LHCN-M2 (cell line): ENCODE measurements around the gene DCDC2. TPM values are rescaled to one million over a fixed set of nuclear protein-coding genes. Genes with fewer than 3 reads are reported as not detected.
"Not testable (repeated sequence)": the region's sequence is repeated elsewhere in the genome, so short reads cannot be mapped to it uniquely, and the experiment has no call there.

Source experiments
- DNase-seq: peaks from one replicate; pipeline ENCODE4 v3.0.0-alpha.2; 2012; ENCODE audit warnings: low read depth
- total RNA-seq: library from RNA; depleted of rRNA; stranded (reverse); fragments of >200 nt; gene quantifications from 2 replicates; pipeline ENCODE4 v1.2.3, GENCODE V29; 2014

Gene DCDC2
- total RNA-seq, 1 experiment from 2014 or later = not detected

DNA sequence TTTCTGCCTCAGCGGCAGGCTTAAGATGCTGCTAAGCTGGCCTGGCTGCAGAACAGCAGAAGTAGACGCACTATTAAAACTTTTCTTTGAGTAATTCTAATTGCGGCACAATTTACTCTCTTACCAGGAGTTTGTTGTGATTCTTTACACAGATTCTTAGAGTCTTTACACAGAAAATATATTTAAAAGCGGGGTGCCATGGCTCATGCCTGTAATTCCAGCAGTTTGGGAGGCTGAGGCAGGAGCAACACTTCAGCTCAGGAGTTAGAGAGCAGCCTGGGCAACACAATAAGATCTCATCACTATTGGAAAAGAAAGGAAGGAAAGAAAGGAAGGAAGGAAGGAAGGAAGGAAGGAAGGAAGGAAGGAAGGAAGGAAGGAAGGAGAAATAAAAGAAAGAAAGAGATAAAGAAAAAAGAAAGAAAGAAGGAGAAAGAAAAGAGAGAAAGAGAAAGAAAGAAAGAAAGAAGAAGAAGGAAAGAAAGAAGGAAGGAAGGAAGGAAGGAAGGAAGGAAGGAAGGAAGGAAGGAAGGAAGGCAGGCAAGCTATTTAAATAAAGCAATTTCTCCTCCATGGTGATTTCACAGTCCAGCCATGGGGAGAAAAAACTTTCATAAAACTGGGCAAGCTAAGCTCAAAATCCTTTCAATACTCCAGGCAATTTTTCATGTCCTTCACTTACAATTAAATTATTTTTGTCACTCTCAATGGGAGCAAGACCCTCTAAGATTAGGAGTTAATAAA lies 23.8 kb upstream of the DCDC2 start:
- no peak for DNase-seq

DNA sequence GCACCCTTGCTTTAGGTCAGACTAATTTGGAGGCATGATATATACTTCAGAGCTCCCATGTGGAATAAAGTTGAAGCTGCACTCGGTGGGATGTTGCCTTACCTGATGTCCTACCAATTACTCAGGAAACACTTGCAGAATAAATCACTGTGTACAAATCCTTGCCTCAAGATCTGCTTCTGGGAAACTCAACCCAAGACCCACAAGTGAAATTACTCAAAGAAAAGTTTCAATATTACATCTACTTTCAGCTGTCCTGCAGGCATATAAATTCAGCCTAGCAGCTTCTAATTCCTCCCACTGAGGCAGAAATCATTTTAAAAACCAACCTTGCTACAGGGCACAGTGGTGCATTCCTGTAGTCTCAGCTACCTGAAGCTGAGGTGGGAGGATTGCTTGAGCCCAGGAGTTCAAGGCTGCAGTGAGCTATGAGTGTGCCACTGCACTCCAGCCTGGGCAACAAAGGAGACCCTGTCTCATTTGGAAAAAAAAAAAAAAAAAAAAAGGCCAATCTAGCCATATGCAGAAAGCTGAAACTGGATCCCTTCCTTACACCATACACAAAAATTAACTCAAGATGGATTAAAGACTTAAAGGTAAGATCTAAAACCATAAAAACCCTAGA lies 20.7 kb upstream of the DCDC2 start:
- no peak for DNase-seq

DNA sequence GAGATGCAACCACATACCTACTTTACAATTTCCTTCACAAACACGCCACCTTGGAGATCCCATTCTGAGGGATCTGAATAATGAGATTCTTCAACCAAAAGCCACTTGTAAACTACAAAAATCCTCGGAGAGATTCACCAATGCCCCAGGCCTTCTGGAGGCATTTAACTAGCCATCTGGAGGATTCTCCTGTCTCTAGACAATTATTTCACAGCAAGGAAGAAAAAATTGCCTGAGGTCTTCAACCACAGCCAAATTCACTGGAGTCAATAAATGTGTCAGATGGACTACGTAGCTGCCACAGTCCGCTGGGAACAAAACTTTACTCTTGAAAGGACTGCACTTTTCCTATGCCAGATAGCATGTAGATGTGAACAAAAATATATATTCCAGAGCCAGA lies 19.0 kb upstream of the DCDC2 start:
- DNase-seq = no peak

DNA sequence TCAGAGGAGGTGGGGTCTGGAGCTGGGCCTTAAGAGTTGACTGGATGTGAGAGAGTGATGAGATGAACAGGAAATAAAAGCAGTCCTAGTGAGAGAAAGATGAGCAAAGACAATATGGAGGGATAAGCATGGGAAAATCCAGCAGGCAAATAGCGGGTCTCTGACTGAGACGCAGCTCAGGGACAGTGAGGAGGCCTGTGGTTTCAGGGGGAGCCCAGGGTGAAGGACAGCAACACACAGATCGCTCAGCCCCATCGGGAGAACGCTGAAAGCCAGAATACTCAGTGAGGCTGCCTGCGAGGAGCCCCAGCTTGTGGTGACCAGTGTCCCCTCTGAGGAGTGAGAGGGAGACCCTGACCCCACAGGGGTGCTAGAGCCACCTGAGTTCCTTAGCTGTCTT lies 16.8 kb upstream of the DCDC2 start:
- DNase-seq = no peak

DNA sequence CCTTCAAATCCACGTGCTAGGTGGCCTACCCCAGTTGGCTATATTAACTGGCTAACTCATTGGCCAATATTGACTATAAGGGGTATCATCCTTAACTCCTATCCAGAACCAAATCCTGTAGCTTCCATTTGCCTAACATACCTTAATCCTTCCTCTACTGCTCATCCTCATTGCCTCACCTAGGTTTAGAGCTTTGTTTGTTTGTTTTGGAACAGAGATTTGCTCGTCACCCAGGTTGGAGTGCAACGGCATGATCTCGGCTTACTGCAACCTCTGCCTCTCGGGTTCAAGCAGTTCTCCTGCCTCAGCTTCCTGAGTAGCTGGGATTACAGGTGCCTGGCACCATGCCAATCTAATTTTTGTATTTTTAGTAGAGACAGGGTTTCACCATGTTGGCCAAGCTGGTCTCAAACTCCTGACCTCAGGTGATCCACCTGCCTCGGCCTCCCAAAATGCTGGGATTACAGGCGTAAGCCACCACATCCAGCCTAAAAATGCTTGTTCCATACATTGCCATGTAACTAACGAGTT lies 7.3 kb upstream of the DCDC2 start:
- DNase-seq = not testable (repeated sequence)

DNA sequence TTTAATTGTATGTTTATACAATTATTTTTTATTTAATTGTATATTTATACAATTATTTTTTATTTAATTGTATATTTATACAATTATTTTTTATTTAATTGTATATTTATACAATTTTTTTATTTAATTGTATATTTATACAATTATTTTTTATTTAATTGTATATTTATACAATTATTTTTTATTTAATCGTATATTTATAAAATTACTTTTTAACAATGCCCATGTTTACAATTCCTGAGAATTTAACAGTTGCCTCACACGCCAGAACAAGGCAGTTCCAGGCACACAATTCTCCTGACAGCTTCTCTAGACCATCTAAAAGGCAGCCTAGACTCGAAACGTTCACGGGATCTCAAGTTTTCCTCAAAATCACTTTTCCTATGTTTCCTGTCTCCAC lies 4.5 kb upstream of the DCDC2 start:
- DNase-seq = not testable (repeated sequence)

DNA sequence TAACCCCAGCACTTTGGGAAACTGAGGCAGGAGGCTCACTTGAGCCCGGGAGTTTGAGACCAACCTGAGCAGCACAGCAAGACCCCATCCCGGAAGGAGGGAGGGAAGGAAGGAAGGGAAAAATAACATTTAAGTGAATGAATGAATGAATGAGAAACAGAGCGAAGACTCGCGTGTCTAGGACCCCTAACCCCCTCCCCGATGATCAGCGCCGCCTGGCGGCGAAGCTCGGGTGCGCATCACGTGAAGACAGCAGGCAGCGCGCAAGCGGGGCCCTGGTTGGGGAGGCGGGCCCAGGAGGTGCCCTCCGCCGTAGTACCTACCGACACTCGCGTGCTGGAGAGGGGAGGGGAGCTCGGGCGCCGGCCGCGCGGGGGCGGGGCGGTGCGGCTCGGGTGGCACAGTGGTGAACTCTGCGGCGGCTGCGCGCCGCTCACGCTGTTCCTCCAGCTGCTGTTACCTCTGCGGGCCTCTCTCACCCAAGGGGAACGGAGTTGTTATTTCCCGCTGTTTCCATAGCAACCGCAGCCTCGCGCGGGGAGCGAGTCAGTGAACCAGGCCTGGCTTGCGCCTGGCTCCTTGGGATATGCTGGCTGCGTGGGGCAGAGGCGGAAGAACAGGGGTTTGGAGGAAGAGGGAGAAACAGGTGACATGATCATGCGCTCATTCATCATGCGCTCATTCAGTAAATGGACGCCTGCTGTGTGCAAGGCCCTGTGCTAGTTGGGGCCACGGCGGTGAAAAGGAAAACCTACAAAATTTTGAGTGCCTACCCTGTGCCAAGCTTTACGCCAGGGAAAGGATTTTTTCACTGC lies 2.0 kb upstream of the DCDC2 start:
- peak; percentile 82 for DNase-seq

DNA sequence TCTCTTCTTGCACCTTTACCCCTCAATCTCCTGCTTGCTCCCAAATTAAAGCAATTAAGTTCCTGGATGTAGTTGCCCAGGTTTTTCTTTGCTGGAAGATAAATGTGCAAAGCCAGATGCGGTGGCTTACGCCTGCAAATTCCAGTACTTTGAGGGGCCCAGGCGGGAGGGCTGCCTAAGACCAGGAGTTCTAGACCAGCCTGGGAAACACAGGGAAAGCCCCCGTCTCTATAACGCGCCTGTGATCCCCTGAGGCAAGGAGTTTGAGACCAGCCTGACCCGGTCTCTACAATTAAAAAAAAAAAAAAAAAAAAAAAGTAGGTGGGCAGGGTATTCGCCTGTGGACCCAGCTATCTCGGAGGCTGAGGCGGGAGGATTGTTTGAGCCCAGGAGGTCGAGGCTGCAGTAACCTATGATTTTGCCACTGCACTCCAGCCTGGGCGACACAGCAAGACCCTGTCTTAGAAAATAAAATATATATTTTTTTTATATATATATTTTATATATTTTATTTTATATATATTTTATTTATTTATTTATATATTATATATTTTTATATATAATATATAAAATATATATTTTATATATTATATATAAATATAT lies 461 bp upstream of the DCDC2 start:
- no peak for DNase-seq

DNA sequence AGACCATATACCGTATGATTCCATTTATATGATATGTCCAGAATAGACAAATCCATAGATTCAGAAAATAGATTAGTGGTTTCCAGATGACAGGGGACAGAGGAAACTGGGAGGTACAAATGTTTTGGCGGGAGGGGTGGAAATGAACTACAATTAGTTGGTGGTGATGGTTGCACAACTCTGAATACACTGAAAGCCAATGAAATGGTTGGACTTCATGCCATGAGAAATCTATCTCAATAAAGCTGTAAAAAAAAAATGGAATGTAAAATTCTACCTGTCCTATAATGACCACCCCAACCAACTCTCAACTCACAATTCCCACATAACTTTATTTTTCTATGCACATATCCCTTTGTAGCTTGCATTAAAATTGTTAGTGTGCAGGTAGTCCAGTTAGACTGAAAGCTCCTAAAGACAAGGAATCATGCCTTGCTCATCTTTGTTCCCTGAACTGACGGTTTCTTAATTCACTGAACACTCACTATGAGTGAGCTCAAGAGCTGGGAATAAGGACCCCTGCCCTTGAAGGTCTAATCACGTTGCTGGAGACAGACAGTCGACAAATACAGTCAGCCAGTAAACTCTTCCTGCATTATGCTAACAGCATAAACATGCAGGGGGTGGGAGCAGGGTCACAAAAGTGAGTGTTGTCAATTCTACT lies 1.4 kb downstream of the DCDC2 start:
- no peak for DNase-seq

DNA sequence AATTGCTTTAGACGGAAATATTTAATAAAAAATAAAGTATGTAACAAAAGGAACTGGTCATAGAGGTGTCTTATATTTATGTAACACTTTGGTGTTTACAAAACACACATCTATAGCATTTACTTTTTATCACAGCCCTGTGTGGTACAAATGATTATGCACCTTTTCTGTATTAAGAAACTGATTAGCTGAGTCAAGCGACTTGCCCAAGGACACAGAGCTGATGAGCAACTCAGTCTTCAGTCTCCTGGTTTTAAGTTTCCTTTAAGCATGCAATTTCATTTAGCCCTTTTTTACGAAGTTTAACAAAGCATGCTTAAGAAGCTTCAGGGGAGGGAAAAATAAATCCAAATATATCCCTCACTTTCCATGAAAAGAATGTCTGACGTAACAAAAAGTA lies 2.5 kb downstream of the DCDC2 start:
- no peak for DNase-seq

DNA sequence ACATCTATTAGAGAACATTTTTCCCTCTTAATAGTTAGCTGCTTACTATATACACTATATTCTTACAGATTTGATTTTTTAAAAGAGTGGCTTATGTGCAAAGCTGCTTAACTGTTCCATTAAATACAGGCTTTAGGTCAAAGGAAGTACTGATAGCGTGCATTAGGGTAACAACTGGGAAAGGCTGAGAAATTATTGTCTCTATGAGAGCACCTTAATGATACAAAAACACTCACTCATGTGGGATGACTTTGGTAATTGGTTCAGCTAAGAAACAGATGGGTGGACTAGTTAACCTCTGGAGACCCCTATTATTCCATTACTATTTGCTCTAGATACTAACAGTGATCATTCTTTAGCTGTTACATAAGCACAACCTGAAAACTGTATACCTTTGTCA lies 4.0 kb downstream of the DCDC2 start:
- no peak for DNase-seq

DNA sequence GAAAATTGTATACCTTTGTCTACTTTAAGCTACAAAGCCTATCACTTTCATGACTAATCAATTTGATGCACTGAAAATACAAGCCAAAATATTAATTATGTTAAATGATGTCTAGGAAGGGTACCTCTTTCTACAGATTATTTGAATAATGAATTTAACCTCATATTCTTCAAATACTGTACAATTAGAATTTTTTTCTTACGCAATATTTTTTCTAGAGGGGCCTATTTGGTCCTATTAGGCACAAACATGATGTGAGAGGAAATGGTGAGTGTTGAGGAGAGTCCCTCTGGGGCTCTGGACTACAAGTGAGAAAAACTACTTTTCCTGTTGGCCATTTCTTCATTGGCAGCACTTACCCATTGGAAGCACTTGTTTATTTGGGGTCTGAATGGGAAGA lies 5.4 kb downstream of the DCDC2 start:
- DNase-seq = no peak

DNA sequence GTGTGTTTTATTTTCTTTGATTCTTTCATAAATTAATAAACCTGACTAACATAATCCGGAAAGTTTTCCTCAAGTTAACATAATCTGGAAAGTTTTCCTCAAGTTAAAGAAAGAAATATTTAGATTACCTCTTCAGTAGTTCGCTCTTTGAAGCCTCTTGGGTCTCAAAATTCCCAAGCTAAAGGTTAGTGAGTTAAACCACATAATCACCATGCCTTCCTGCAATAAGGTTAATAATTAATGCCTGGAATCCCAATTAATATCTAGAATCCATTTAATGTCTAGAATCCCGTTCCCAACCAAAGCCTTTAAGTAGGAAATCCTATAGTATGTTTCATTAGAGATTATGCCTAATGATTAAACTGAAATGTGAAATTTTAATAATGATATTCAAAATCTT lies 12.9 kb downstream of the DCDC2 start:
- no peak for DNase-seq

DNA sequence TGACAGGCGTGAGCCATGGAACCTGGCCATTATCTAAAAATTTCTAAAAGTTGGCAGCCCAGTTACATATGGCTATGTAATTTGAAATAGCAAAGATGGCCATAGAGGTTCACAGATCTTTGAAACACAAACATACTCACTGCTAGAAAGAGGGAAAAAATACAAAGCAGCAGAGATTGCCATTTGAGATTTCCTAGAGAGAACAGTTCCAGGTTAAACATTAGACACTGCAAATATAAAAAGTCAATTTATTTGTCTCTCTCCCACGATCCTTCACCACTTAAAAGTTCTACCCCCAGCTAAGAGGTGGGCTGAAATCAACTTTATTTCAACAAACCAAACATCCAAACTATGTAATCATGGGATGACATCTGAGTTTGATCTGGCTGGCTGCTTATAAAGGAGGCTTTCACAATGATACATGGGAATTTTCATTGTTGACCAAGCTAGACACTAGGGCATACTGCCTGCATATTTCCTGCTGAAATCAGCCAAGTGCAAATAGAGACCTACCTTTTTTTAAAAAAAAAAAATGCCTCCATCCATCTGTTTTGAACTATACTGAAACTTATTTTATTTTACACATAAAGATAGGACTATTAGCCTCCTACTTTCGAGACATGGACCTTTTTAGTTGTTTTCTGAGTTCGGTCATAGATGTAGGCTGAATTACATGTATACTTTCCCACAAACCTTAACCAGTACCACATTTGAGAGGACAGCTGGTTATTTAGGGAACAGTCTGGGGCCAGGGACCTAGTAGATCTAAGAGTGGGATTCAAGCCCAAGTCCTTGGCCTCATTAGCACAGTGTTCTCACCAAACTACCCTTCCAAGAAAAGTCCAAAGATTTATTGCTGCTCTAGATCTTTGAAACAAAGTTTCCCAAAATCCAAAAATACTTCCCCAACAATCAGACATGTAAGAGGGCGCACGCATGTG lies 16.6 kb downstream of the DCDC2 start:
- DNase-seq = no peak

DNA sequence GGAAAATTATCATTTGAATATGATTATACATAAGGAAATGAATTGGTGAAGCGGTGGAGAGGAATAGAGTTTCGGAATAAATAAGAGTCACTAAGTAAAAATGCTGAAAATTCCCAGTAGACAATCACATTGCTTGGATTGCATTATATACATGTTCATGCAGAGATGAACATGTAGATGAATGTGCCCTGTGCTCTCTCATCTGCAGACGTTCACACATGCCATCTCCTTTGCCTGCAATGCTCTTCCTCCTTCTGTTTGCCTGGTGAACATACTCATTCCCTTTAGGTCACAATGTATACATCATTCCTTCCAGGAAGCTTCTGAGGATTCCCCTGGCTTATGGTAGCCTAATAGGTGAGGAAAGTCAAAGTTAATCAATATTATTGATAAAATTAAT lies 17.9 kb downstream of the DCDC2 start:
- no peak for DNase-seq

DNA sequence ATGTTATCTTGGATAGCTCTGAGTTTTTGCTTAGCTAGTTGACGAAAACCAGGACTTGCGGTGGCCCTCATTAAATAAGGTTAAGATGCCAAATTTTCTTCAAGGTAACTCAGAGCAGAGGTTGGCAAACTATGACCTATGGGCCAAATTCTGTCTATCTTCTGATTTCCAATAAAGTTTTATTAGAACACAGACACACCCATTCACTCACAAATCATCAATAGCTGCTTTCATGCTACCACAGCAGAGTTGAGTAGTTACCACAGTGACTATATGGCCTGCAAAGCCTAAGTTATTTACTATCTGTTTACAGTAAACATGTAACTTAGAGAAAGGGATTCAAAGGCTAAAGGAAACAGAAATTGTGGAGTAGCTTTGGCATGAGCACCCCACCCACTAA lies 23.6 kb downstream of the DCDC2 start:
- DNase-seq = no peak

DNA sequence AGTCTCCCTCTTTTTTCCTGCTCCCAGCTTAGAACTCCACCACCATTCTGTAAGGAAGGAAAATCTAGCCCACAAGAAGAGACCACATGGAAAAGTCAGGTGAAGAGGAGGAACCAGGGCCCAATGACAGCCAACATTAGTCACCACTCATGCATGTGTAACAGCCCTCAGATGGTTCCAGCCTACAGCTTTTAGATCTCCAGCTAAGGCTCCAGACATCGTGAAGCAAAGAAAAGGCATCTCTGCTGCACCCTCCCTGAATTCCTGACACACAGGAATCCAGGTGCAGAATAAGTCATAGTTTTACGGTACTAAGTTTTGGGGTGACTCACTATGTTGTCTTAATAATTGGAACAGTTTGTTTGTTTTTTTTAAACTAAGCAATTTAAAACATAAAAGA lies 25.5 kb downstream of the DCDC2 start:
- DNase-seq = peak; percentile 19

DNA sequence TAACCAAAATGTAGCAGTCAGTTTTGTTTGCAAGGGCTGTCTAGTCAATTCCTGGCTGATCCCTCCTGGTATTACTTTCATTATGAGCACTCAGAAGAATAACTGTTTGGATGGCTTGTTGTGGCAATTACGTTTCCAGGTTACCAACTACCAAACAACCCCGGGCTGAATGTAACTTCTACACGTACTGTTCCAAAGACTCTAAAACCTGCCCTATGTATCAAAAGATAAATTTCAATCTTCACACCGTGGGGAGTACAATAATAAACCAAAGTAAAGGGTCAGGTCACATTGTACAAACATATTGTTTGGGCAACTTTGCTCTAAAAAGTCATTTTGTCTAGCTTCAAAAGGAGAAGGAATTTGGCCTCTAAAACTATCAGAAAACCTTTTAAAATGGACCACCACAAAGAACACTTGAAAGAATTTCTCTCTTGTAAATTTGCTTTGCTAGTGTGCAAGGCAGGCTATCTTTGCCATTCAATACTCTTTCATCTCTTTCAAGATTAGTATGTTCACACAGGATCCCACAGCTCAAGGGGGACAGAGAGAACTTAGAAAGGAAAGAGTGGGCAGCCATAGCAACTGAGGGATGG lies 27.6 kb downstream of the DCDC2 start:
- no peak for DNase-seq

DNA sequence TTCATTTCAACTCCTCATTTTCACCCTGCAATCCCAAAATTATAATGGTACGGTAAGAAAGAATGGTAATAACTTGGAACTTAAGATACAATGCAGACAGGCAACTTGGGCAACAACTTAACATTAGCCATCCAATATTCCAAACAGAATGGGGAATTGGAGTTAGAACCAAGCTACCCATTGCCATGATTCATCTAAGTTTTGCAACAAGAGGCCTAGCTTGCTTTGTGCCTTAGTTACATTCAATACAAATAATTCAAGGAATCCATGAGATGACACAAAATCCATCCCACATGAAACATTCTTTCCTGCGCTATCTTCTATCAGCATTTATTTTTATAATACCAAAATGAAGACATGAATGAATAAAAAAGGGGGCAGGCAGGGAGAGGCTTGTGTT lies 28.4 kb downstream of the DCDC2 start:
- DNase-seq = no peak

DNA sequence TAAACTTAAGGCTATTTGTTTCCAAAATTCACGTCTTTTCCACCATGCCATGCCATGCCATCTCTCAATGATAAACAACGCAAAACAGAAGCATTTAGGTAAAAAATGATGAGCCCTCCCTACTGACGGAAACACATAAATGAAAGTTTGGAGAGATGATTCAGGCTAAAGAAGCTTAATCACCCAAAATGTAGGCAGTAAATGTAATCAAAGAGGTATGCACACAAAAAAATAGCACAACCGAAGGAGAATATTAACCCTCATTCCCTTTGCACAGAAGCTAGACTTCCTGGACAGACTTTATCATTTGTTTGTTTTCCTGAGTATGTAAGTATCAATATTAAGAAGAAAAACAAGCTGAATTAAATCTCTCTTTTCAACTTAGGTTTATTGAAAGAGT lies 28.8 kb downstream of the DCDC2 start:
- DNase-seq = no peak
